SK-N-MC (cell line): Measurements from ENCODE around the gene CD36.

ENCODE experiments used
- EZH2 ChIP-seq: fragments of 200-600 bp; sonication (generic); IDR thresholded peaks from one replicate; pipeline ENCODE4 v1.6.1; 2017; ENCODE audit warnings: antibody characterized with exemption
- POLR2AphosphoS5 ChIP-seq: IDR thresholded peaks from 2 replicates; pipeline ENCODE4 v1.6.1; 2012; ENCODE audit warnings: mild to moderate bottlenecking, low read depth, low read length, borderline replicate concordance

DNA sequence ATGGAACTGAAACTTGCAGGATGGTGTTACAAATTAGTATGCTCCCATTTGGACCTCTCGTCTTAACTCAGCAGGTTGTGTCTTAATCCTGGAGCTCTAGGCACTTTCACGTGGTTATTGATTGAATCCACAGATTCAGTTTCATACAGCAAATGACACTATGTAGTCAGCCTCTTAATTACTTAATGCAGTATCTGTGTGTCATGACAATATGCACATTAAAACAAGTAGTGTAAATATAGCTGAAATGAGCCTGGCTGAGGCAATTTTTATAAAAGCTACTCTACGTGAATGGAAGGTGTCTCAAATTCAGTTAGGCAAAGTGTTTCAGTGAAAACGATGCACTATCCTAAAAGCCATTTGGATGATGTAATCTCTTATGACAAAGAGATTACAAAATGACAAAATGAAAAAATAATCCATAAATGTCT lies 86.8 kb downstream of the CD36 start:
- no peak for TF ChIP-seq EZH2
- TF ChIP-seq POLR2AphosphoS5, result no peak
